PC-3 (cell line): ENCODE measurements around the gene CLMN. TPM values are rescaled to one million over a fixed set of nuclear protein-coding genes. Genes with fewer than 3 reads are reported as not detected.

Experiments
- ATAC-seq: fragments of 200-7000 bp; cut with Tn5 transposase; 2 replicates; pipeline ENCODE4 v1.9.1; 2020; ENCODE audit warnings: mild to moderate bottlenecking, moderate library complexity
- BruUV-seq: library from RNA; stranded (reverse); fragments of 400-500 nt; replicated peaks from 2 replicates; lab custom pipeline; 2021; lab: Mats Ljungman, UMichigan
- CTCF ChIA-PET: fragments of 300-600 bp; sonication (Branson Sonifier 250); formaldehyde crosslinking; loops from one replicate; lab custom pipeline; 2022; ENCODE audit warnings: antibody characterized with exemption; lab: Charles Lee
- POLR2A ChIA-PET: fragments of 300-600 bp; sonication (Branson Sonifier 250); formaldehyde crosslinking; loops from one replicate; lab custom pipeline; 2022; ENCODE audit warnings: antibody characterized with exemption; ENCODE audit not compliant: unreplicated experiment; lab: Charles Lee
- DNase-seq: peaks from one replicate; pipeline ENCODE4 v3.0.0-alpha.2; 2015
- H2AFZ ChIP-seq: fragments of 300-600 bp; sonication (generic); 2 replicates; pipeline ENCODE4 v1.6.0; 2016; ENCODE audit warnings: antibody characterized with exemption, low read length
- H3F3A ChIP-seq: fragments of 300-600 bp; sonication (generic); one replicate; pipeline ENCODE4 v1.6.0; 2017; ENCODE audit warnings: antibody characterized with exemption, low read length, control low read depth, mild to moderate bottlenecking; ENCODE audit not compliant: unreplicated experiment
- H3K27ac ChIP-seq: fragments of 300-600 bp; sonication (generic); 2 replicates; pipeline ENCODE4 v1.5.1; 2016; ENCODE audit warnings: mild to moderate bottlenecking, low read length
- H3K27me3 ChIP-seq: fragments of 300-600 bp; sonication (generic); 2 replicates; pipeline ENCODE4 v1.6.1; 2016; ENCODE audit warnings: low read length, mixed read lengths
- H3K36me3 ChIP-seq: fragments of 300-600 bp; sonication (generic); 2 replicates; pipeline ENCODE4 v1.6.1; 2016; ENCODE audit warnings: low read depth, mixed run types, low read length, mixed read lengths
- H3K4me1 ChIP-seq: fragments of 300-600 bp; sonication (generic); 2 replicates; pipeline ENCODE4 v1.5.1; 2016; ENCODE audit warnings: low read length; ENCODE audit not compliant: insufficient read depth
- H3K4me2 ChIP-seq: fragments of 300-600 bp; sonication (generic); 2 replicates; pipeline ENCODE4 v1.6.0; 2016; ENCODE audit warnings: low read length
- H3K4me3 ChIP-seq: fragments of 300-600 bp; sonication (generic); 2 replicates; pipeline ENCODE4 v1.5.1; 2016; ENCODE audit warnings: mild to moderate bottlenecking, low read length, mixed read lengths
- H3K79me2 ChIP-seq: fragments of 300-600 bp; sonication (generic); 2 replicates; pipeline ENCODE4 v1.6.1; 2017; ENCODE audit warnings: low read length, mixed read lengths
- H3K9ac ChIP-seq: fragments of 300-600 bp; sonication (generic); 2 replicates; pipeline ENCODE4 v1.6.0; 2016; ENCODE audit warnings: mild to moderate bottlenecking, low read length
- H3K9me2 ChIP-seq: fragments of 300-600 bp; sonication (generic); replicated peaks from 2 replicates; pipeline ENCODE4 v1.6.1; 2016; ENCODE audit warnings: mixed run types, low read length, mixed read lengths
- H3K9me3 ChIP-seq: fragments of 300-600 bp; sonication (generic); 2 replicates; pipeline ENCODE4 v1.6.1; 2016; ENCODE audit warnings: low read length, mixed read lengths
- H4K20me1 ChIP-seq: fragments of 300-600 bp; sonication (generic); 2 replicates; pipeline ENCODE4 v1.6.1; 2016; ENCODE audit warnings: low read length, mixed read lengths
- CTCF ChIP-seq: fragments of 300-600 bp; sonication (generic); conservative IDR thresholded peaks from 2 replicates; pipeline ENCODE4 v1.5.1; 2017; ENCODE audit warnings: antibody characterized with exemption, low read depth, mild to moderate bottlenecking, low read length
- EZH2 ChIP-seq: fragments of 300-600 bp; sonication (generic); IDR thresholded peaks from one replicate; pipeline ENCODE4 v1.6.1; 2017; ENCODE audit warnings: antibody characterized with exemption, mild to moderate bottlenecking, low read length; ENCODE audit not compliant: unreplicated experiment
- EZH2phosphoT487 ChIP-seq: fragments of 300-600 bp; sonication (generic); IDR thresholded peaks from 2 replicates; pipeline ENCODE4 v1.6.1; 2018; ENCODE audit warnings: mild to moderate bottlenecking, antibody characterized with exemption, low read length, borderline replicate concordance
- intact Hi-C: fragments of 100-400 bp; cut with micrococcal nuclease; formaldehyde crosslinking; loops from 2 replicates; pipeline ENCODE4 v1.9.0; 2023
- total RNA-seq: library from RNA; depleted of rRNA; stranded (reverse); fragments of >200 nt; gene quantifications from 2 replicates; pipeline ENCODE4 v1.2.3, GENCODE V29; 2014

The CLMN gene
- total RNA-seq, 1 experiment from 2014 or later: 3.5 TPM

- intact Hi-C loops: no loop called here
- Histone ChIP-seq H3K4me1 (no peaks in the 10 kb centered on the region), H3K36me3 (no peaks in the 10 kb centered on the region), H4K20me1 (no peaks in the 10 kb centered on the region), H3K9me3 (no peaks in the 10 kb centered on the region), H3K4me2 (no peak overlapping the region), H3K4me3 (no peak overlapping the region), H3K9me2 (no peaks in the 10 kb centered on the region), H3K27me3 (no peaks in the 10 kb centered on the region), H3K79me2 (no peaks in the 10 kb centered on the region), H2AFZ (no peak overlapping the region), H3F3A (no peaks in the 10 kb centered on the region), H3K9ac (no peak overlapping the region), H3K27ac (no peak overlapping the region)
- ATAC-seq: no peak
- ChIA-PET POLR2A (no interaction called here), CTCF (no interaction called here)
- TF ChIP-seq EZH2: no peak
- TF ChIP-seq EZH2phosphoT487: no peak
- no peak for TF ChIP-seq CTCF
- DNase-seq: no peak
- BruUV-seq: no TSS peak
These were observed 14.3 kb upstream of the CLMN start for GRCh38 chr14:95334044-95334443.

GRCh38 chr14:95332641-95333040, 12.9 kb upstream of the CLMN start:
- Histone ChIP-seq H3K9me3 (no peaks in the 10 kb centered on the region), H3K27me3 (no peaks in the 10 kb centered on the region), H3K9me2 (no peaks in the 10 kb centered on the region), H2AFZ (no peak overlapping the region), H3K36me3 (no peaks in the 10 kb centered on the region), H3K9ac (no peak overlapping the region), H3F3A (no peaks in the 10 kb centered on the region), H3K27ac (no peak overlapping the region), H3K4me3 (no peak overlapping the region), H3K79me2 (no peaks in the 10 kb centered on the region), H3K4me1 (no peaks in the 10 kb centered on the region), H3K4me2 (no peak overlapping the region), H4K20me1 (no peaks in the 10 kb centered on the region)
- DNase-seq: no peak
- CTCF ChIA-PET: no interaction called here
- intact Hi-C loops: no loop called here
- POLR2A ChIA-PET: no interaction called here
- no peak for TF ChIP-seq CTCF
- TF ChIP-seq EZH2: no peak
- TF ChIP-seq EZH2phosphoT487: no peak
- no peak for ATAC-seq
- no TSS peak for BruUV-seq

- no peaks in the 10 kb centered on the region for H3F3A ChIP-seq
- H3K4me3 ChIP-seq: no peak overlapping the region
- no peak overlapping the region for H3K27ac ChIP-seq
- POLR2A ChIA-PET: no interaction called here
- H2AFZ ChIP-seq: no peak overlapping the region
- intact Hi-C loops: no loop called here
- TF ChIP-seq EZH2phosphoT487 (no peak), CTCF (no peak), EZH2 (no peak)
- no TSS peak for BruUV-seq
- CTCF ChIA-PET: no interaction called here
- H3K9ac ChIP-seq: no peak overlapping the region
- H3K9me2 ChIP-seq: no peaks in the 10 kb centered on the region
- DNase-seq (no peak), ATAC-seq (no peak)
- no peaks in the 10 kb centered on the region for H3K9me3 ChIP-seq
- H4K20me1 ChIP-seq: no peaks in the 10 kb centered on the region
- H3K27me3 ChIP-seq: no peaks in the 10 kb centered on the region
- no peaks in the 10 kb centered on the region for H3K4me1 ChIP-seq
- H3K4me2 ChIP-seq: no peak overlapping the region
- H3K79me2 ChIP-seq: no peaks in the 10 kb centered on the region
- H3K36me3 ChIP-seq: no peaks in the 10 kb centered on the region
These were observed 12.2 kb upstream of the CLMN start for GRCh38 chr14:95331708-95332408.
